Gastrocnemius medialis (tissue), 4 donors: ENCODE results near the gene ZFAND2B. TPM values are rescaled to one million over a fixed set of nuclear protein-coding genes. Genes with fewer than 3 reads are reported as not detected.

ENCODE experiments used
- ATAC-seq, 2 donors: fragments of 150-250 bp; one replicate each; pipeline ENCODE4 v1.9.1; 2016
- DNase-seq, 2 donors: peaks; one replicate each; pipeline ENCODE4 v3.0.0-alpha.2; 2019
- H3K27ac ChIP-seq, 4 donors: fragments of 200-600 bp; sonication (generic); 1 replicate in 1 of 4; 2 replicates in 3 of 4; pipeline ENCODE4 v1.5.1; 2016 to 2018; ENCODE audit warnings: mild to moderate bottlenecking in 2 of 4, moderate library complexity in 1 of 4
- H3K27me3 ChIP-seq, 3 donors: fragments of 200-600 bp; sonication (generic) in 2 of 3; 1 replicate in 1 of 3; 2 replicates in 2 of 3; pipeline versions ENCODE4 v1.5.1 to v1.6.0; 2016 to 2019; ENCODE audit warnings: mild to moderate bottlenecking in 1 of 3, moderate library complexity in 1 of 3
- H3K36me3 ChIP-seq, 2 donors: fragments of 200-600 bp; sonication (generic) in 1 of 2; one replicate each; pipeline ENCODE4 v1.5.1; 2017 to 2018
- H3K4me1 ChIP-seq, 2 donors: fragments of 200-600 bp; sonication (generic) in 1 of 2; one replicate each; pipeline ENCODE4 v1.5.1; 2016 to 2017; ENCODE audit warnings: mild to moderate bottlenecking in 2 of 2
- H3K4me3 ChIP-seq, 4 donors: fragments of 200-600 bp; sonication (generic) in 3 of 4; 1 replicate in 1 of 4; 2 replicates in 3 of 4; pipeline ENCODE4 v1.5.1; 2016 to 2019; ENCODE audit warnings: mild to moderate bottlenecking in 2 of 4
- H3K9me3 ChIP-seq, 3 donors: fragments of 200-600 bp; sonication (generic) in 2 of 3; 1 replicate in 1 of 3; 2 replicates in 2 of 3; pipeline ENCODE4 v1.5.1; 2016 to 2019
- CTCF ChIP-seq, 5 experiments: fragments of 450-650 bp in 3 of 5; fragments of 200-600 bp in 2 of 5; sonication (generic) in 2 of 5; IDR thresholded peaks in 4 of 5; conservative IDR thresholded peaks in 1 of 5; 1 replicate in 4 of 5; 2 replicates in 1 of 5; pipeline ENCODE4 v1.5.1; 2016 to 2019; ENCODE audit warnings: antibody characterized with exemption in 5 of 5, mild to moderate bottlenecking in 3 of 5, moderate library complexity in 3 of 5
- POLR2A ChIP-seq, 2 donors: fragments of 450-650 bp; IDR thresholded peaks; one replicate each; pipeline ENCODE4 v1.6.1; 2017; ENCODE audit warnings: antibody characterized with exemption in 2 of 2, mild to moderate bottlenecking in 2 of 2, moderate library complexity in 2 of 2
- in situ Hi-C, 4 donors: fragments of 200-750 bp; cut with MboI; loops; one replicate each; pipeline versions ENCODE4 v1.15.0 to v1.8.0; 2017; ENCODE audit warnings: low sequenced_read_pairs in 4 of 4
- intact Hi-C: fragments of 100-400 bp; cut with DNase I; formaldehyde crosslinking; loops from one replicate; pipeline ENCODE4 v1.15.1; 2023; ENCODE audit warnings: low total_unique reads
- total RNA-seq, 4 donors: library from RNA; depleted of rRNA; stranded (reverse); fragments of >200 nt; gene quantifications; one replicate each; pipeline versions ENCODE4 v1.1.0 to v1.2.3, GENCODE V29; 2016

ZFAND2B gene
- total RNA-seq, 4 donors from 2014 or later: 33.2 to 60.8 (median 41.2) TPM

- Histone ChIP-seq H3K4me3 (peak overlapping the region; percentile 73 to 95 (median 90)), H3K27ac (peak overlapping the region; percentile 85 to 99 (median 90)), H3K36me3 (peaks cover 9 to 59% of the 10 kb centered on the region in 2 donors), H3K27me3 (no peaks in the 10 kb centered on the region), H3K9me3 (no peaks in the 10 kb centered on the region), H3K4me1 (peaks cover 22 to 27% of the 10 kb centered on the region in 2 donors)
- no peak for ATAC-seq
- intact Hi-C loops (loop anchor here (5.0 kb wide), 1 partner anchor 269 kb away; the partner anchor contains the start of gene GMPPA), in situ Hi-C loops (no loop called here)
- no peak for DNase-seq
- no peak for TF ChIP-seq POLR2A (IDR thresholded peaks at IDR 0.05)
- no peak for TF ChIP-seq CTCF (IDR thresholded peaks at IDR 0.05 in 4 of 5, conservative IDR thresholded peaks at IDR 0.05 in 1 of 5)
Observed at GRCh38 chr2:219228041-219228910, 21.7 kb downstream of the ZFAND2B start.

DNA sequence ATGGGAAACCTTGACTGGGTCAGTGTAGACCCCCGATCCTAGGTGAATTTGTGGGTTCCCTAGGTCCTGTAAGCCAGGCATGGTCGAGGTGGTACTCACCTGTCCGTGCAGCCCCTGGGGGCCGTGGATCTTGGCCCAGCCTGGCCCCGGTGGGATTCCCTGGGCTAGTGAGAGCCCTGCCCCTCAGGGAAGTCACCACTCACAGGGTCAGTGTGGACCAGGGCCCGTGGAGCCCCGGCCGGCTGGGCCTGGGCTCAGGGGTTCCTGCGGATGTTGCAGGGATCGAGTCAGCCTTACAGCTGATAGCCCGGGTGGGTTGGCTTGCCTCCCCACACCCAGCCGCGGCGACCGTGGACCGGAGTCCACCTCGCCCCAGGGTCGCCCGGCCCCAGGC is 22.3 kb downstream of the ZFAND2B start:
- in situ Hi-C loops: no loop called here
- Histone ChIP-seq H3K9me3 (no peaks in the 10 kb centered on the region), H3K4me3 (peak overlapping the region; percentile 73 to 95 (median 90)), H3K27me3 (no peaks in the 10 kb centered on the region), H3K27ac (peak overlapping the region; percentile 85 to 99 (median 90)), H3K4me1 (peaks cover 22 to 27% of the 10 kb centered on the region in 2 donors), H3K36me3 (peaks cover 4 to 59% of the 10 kb centered on the region in 2 donors)
- TF ChIP-seq POLR2A (IDR thresholded peaks at IDR 0.05): no peak
- ATAC-seq (peak in 1 of 2 donors; percentile 12), DNase-seq (peak in 1 of 2 donors; percentile 49)
- intact Hi-C loops: loop anchor here (1.0 to 5.0 kb wide), 7 partner anchors 10 to 268 kb away; partner anchors contain the start of genes DNAJB2, GLB1L, GMPPA and NHEJ1

DNA sequence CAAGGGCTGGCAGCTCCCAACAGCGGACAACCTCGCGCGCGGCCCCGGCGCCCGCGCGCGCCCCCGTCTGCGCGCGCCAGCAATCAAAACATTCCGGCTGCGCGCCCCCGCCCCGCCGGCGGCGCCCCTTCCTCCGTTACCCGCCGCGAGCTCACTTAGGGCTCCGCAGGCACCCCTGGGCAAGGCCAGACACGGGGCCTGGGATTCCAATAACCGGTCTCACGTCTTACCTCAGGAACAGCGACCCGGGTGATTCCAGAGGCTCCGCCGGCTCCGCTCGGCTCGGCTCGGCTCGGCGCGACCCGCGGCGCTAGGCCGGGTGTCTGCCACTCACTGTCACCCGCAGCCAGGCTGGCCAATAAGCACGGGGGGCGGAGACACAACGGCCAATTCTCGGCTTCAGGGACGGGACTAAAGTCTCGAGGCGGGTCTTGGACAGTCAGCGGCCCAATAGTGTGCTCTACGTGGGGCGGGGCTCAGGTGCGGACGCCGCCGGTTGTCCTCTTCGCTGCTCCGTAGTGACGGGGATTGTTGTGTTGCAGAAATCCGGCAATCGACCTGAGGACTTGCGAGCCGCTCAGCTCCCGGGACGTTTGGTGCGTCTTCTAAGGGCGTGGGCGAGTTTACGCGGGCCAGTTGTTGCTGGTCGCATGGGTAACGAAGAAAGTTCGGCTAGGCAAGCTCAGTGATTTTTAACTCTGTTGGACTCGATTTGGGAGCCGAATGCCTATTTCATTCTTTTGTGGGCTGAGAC is 22.9 kb downstream of the ZFAND2B start, which contains the start of the genes ANKZF1 and ATG9A:
TSS of gene ANKZF1 (plus strand) at position 502 of the 754 bp plus-strand sequence. CDS start 452 bp downstream, outside the sequence.
TSS of gene ATG9A (minus strand) at position 332 of the 754 bp plus-strand sequence. CDS start 1,612 bp downstream, outside the sequence.
- H3K4me1 ChIP-seq: peaks cover 22 to 27% of the 10 kb centered on the region in 2 donors
- ATAC-seq (peak; percentile 96 to 98), DNase-seq (peak; percentile 99 to 100)
- peak within 1 kb of the TSS; percentile 73 to 95 (median 90) for H3K4me3 ChIP-seq
- H3K27ac ChIP-seq: peak within 1 kb of the TSS; percentile 85 to 99 (median 90)
- no peaks in the 10 kb centered on the region for H3K9me3 ChIP-seq
- peaks cover 2 to 59% of the 10 kb centered on the region in 2 donors for H3K36me3 ChIP-seq
- in situ Hi-C loops: no loop called here
- no peaks in the 10 kb centered on the region for H3K27me3 ChIP-seq
- TF ChIP-seq CTCF (IDR thresholded peaks at IDR 0.05 in 4 of 5, conservative IDR thresholded peaks at IDR 0.05 in 1 of 5) (peak in 1 of 5 experiments; percentile 17), POLR2A (IDR thresholded peaks at IDR 0.05) (peak; percentile 93 to 95)
- intact Hi-C loops: loop anchor here (1.0 to 5.0 kb wide), 7 partner anchors 10 to 268 kb away; partner anchors contain the start of genes DNAJB2, GLB1L, GMPPA and NHEJ1

- intact Hi-C loops: no loop called here
- ATAC-seq: peak; percentile 21 to 26
- H3K36me3 ChIP-seq: peaks cover 0 to 59% of the 10 kb centered on the region in 2 donors
- TF ChIP-seq POLR2A (IDR thresholded peaks at IDR 0.05) (no peak), CTCF (IDR thresholded peaks at IDR 0.05 in 4 of 5, conservative IDR thresholded peaks at IDR 0.05 in 1 of 5) (no peak)
- H3K4me1 ChIP-seq: peaks cover 22 to 27% of the 10 kb centered on the region in 2 donors
- peak overlapping the region; percentile 73 to 92 (median 82) for H3K4me3 ChIP-seq
- H3K27ac ChIP-seq: peak overlapping the region; percentile 85 to 99 (median 90)
- H3K27me3 ChIP-seq: no peaks in the 10 kb centered on the region
- DNase-seq: peak in 1 of 2 donors; percentile 52
- H3K9me3 ChIP-seq: no peaks in the 10 kb centered on the region
- in situ Hi-C loops: no loop called here
Observed at GRCh38 chr2:219230059-219230540, 23.5 kb downstream of the ZFAND2B start.
